SW 1271 (cell line): Measurements from ENCODE around the gene TMEM167A.
"Not testable (repeated sequence)": the region's sequence is repeated elsewhere in the genome, so short reads cannot be mapped to it uniquely, and the experiment has no call there.

Source experiments
- DNase-seq, 2 experiments: peaks; one replicate each; lab custom pipeline; 2025; lab: John Stamatoyannopoulos, UW

The TMEM167A gene

DNA sequence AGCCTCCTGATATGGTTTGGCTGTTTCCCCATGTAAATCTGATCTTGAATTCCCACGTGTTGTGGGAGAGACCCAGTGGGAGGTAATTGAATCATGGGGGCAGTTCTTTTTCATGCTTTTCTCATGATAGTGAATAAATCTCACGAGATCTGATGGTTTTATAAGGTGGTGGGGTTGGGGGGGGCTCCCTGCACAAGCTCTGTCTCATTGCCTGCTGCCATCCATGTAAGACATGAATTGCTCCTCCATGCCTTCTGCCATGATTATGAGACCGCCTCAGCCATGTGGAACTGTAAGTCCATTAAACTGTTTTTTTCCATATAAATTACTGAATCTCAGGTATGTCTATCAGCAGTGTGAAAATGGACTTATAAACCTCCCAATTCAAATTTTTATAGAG, 13.0 kb upstream of the TMEM167A start:
- DNase-seq: no peak

DNA sequence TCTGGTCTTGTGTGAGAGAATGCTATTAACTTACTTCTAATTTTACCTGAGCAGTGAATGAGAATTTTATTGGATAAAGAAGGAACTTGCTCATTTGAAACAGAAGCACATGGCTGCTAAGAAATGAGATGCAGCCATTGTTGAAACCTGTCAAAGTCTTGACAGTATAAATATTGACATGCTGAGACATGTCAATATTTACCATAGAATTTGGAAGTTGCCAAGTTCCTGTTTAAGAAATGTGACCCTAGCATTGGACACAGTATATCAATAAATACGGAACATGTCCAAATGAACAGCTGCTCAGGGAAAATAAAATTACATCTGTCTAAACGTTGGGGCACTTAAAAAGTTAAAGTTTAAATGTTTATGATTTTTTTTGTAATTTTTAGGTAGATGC, 7.9 kb upstream of the TMEM167A start:
- DNase-seq: no peak

DNA sequence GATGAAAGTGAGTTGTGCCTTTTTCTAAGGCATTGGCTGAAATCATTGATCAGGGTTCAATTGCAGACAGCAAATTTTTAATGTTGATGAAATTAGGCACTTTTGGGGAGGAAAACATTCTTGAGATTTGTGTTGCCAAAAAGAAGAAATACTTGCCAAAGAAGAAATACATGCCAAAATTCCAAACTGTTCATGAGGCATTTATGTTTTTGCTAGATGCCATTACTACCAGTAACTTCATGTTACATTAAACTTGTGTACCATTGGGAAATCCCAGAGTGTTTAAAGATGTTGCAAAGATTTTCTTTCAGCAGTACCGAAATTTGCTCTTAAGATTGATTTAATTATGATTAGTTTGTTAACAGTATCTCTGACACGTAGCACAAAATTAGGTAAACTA, 7.1 kb upstream of the TMEM167A start:
- DNase-seq: no peak

DNA sequence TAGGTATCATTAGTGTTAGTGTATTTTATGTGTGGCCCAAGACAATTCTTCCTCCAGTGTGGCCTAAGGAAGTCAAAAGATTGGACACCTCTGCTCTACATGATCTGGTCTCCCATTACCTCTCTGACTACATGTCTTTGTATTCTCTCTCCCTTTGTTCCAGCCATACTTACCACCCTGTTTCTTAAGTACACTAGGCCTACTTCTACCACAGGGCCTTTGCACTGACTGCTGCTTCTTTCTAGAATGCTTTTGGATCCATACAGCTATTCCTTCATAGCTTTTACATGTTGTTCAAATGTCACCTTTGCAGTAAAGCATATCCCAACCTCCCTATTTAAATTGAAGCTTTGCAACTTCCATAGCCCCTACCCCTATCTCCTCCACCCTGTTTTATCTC, 5.6 kb upstream of the TMEM167A start:
- DNase-seq: no peak

DNA sequence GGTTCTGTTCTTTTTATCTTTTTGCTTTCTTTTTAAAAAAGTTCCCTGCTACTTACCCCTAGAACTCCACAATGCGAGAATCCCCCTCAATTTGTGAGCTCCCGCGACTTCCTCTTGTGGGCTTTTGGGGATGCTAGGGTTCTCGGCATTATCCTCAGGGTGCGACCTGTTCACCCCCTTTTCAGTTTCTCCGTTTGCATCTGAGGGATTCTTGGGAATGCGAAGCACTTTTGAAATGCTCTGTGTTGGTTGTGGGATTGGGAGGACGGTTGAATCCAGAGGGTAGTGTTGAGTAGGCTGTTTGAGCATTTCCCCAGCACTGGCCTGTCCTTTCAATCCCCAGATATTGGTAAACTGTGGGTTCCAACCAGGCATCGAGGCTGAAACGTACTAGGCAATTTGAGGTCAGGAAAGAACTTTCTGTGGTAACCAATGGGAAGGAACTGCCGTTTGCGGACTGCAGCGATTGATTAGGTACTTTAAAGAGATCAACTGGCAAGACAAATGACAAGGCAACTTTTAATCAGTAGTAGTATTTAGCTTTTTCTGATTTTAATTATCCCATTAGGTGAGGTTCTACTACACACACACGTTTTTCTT, 568 bp upstream of the TMEM167A start:
- peak in 1 of 2 experiments; percentile 46 for DNase-seq

DNA sequence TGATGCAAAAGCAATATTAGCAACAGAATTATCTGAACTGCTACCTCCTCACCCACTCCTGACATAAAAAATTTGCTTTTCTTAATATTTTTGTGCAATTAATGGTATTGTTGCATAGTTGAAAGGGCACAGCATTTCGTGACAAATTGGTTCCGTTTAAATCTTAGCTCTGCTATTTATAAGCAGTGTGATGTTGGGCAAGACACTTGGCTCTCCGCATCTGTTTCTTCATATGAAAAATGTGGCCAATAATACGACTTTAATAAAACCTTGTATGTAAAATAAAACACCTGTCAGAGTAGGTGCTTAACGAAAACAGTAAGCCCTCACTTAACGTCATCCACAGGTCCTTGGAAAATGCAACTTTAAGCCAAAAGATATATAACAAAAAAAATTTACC, 4.2 kb downstream of the TMEM167A start:
- DNase-seq: no peak

DNA sequence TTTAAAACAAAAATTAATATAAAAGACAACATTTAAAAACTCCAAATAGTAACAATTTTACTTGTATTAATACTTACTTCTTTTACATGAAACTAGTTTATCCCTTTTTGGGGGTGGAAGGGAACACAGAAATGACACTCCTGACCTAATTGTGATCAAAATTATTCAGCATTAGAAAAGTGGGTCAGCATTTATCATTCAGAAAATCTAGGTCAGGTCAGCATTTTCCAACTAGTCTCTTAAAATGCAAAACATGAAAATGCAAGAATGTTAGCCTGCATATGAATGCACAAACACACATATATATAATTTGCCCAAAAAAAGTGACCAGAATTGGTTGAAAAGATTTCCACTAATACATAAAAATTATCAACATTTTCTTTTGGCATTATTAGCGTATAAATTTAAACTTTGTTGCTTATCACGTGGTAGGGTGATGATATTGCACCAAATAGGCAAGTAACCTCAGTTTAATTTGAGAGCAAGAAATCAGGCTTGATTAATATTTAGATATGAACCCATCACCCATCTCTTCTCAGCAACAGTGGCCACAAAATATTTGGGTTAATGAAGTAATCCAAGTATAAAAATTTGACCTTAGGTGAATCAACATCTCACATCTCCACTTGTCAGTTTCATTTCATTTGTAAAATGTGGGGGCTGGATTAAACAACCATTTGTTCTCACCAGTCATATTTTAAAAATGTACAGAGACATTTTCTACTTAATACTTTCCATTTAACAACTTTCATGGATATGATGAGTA, 5.7 kb downstream of the TMEM167A start:
- DNase-seq: no peak

DNA sequence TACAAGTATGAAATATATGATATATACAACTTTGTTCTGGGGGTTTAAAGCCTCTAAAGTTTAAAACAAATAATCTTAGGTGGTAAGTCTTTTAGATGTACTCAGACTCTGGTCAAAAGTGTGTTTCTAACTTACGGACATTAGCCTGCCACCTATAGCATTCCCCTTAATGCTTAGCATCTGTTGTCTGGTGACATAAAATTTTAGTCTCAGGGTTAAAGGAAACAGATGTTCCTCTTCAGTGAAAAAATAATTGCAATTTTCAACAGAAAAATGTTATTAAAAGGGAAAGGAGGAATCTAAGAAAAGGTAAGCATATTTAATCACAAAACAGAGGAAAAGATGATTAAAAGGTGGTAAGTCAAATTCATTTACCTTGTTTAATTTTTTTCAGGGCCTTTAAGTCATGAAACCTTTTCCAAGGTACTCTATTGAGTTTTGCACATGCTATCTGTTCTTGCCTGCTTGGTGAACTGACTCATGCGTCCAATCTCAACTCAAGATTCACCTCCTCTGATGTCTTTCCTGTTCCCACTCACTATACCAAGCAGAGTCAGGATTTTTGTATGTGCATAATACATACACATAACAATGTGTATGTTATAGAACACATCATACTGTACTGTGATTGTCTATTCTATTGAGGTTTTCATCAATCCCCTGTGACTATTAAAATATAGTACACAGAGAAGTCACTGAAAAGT, 7.9 kb downstream of the TMEM167A start:
- DNase-seq: no peak

DNA sequence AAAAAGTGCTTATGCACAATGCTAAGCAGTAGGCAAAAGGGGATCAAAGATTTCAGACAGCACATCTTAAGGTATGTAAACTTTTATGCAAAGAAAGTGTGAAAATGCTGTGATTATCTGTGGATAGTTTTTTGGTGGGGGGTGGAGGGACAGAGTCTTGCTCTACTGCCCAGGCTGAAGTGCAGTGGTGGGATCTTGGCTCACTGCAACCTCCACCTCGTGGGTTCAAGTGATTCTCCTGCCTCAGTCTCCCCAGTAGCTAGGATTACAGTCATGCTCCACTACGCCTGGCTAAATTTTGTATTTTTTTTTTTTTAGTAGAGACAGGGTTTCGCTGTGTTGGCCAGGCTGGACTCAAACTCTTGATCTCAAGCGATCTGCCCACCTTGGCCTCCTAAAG, 9.8 kb downstream of the TMEM167A start:
- DNase-seq: not testable (repeated sequence)

DNA sequence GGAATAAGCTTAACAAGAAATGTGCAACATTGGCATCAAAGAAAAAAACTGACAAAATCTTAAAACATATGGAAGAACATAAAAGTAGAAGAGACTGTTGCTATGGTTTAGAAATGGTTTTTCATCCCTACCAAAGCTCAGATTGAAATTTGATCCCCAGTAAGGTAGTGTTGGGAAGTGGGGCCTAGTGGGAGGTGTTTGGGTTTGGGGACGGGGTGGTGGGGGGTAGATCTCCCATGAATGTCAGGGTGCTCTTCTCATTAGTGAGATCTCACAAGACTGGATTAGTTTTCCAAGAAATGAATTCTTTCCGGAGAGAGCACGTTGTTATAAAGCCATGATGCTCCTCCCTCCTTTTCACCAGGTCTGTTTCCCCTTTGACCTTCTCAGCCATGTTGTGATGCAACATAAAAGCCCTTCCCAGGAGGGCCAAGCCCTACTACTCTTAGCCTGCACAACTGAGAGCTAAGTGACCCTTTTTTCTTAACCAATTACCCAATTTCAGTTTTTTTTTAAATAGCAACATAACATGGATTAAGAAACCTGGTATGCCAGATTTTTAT, 10.6 kb downstream of the TMEM167A start:
- DNase-seq: no peak

DNA sequence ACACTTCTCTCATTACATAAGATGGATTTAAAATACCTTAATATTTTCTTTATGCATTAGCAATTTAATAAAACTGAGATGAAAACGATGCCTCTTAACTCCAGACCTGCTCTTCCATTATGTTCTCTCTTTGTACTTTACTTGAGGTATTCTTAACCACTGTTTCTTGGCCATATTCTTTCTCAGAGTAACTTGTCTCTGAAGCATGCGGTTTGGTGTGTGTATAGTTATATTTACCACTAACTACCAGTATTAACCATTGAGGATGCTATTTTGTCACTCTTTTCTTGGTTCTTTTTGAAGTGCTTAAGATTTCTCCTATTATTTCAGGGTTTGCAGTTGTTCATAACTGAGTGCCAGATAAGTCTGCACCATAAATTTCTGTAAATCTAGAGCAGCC, 17.9 kb downstream of the TMEM167A start:
- DNase-seq: no peak

DNA sequence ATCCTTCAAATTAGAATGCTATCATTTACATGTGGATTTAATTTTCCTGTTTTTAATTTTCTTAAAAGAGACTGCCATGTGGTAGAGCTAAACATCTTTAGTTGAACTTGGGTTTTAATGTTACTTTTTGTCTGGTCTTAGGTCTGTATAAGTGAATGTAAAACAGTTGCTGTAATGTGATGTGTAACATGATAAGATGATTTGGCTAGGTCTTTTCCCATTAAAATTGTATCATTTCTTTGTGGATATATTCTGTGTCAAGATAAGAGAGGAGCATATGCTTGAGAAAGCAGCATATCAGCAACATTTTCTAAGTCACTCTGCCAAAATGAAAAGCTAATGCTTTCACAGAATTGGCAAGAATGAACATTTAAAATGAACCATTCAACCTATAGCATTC, 18.5 kb downstream of the TMEM167A start:
- DNase-seq: no peak

DNA sequence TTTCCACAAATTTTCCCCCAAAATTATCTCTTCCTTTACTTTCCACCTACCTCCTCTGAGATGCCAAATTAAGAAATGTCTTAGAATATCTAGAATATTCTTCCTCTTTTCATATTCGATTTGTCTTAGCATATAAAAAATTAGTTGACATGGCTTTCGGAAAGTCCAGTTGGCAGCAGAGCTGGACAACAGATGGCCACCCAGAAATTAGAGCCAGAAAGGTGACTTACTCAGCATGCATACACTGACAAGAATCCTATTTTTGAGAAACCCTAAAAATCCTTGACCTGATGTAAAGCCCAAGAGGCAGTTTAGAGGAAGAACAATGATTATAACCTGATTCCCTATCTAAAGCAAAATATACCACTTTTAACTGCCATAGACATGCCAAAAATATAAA, 22.0 kb downstream of the TMEM167A start:
- no peak for DNase-seq

DNA sequence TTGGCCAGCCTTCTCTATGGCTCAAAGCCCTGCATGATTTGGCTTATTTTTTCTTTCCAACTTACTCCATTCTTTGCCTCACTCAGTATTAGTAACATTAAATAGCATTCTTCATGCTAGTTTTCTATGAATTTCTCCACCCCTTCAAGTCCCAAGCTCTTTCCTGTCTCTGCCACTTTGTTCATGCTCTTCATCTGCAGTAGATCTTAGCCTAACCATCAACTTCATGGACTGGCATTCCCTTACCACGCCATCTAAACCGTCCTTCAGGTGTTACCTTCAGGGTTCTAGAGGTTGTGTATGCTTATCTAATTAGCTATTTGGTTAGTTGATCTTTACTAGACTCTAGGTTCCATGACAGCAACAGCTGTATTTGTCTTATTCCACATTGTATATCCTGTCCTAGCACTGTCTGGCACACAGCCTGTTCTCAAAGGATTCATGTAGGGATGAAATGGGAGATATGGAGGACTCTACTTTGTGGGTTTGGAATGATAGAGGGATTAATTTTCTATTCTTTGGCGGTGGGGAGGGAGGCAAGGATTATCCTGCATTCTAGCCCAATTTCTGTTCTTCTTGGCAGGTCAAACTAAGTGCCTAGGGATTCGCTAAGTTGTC, 26.4 kb downstream of the TMEM167A start:
- DNase-seq: no peak

DNA sequence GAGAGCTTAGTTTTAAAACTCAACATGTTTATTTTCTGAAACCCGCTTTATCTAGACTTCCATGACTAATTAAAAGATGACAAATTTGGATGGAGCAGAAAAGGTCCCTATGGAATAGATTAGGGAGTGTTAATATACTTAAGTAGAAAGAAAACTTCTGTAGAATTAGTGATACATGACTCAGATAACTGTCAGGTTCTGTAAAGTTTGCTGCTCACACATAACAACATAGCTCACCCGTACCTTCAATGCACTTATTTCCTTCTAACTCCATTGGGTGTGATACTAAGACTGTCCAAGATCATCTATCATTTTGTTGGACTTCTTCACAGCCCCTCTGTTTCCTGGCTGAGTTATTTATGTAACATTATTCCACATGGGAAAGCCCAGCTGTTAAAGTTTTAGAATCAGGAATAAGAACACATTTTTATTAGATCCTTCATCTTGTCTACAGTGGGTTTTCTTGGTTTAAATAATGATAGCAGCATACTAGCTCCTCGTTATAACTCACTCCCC, 27.8 kb downstream of the TMEM167A start:
- no peak for DNase-seq

DNA sequence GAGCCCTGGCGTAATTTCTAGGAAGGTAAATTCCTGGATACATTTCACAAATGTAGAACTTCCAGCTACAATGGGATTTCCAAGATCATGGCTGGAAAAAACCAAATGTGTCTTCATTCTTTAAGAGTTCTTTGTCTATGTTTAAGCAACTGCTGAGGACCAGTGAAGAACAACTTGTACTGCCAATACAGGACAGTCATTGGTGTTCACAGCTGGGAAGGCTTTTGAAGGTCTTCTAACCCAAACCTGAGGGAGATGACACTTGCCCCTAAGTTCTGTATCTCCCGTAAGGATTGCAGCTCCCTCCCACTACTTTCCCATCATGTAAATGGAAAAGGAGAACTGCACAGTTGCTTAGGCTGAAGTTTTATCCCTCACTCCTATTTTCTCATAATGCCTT, 28.4 kb downstream of the TMEM167A start:
- DNase-seq: no peak

DNA sequence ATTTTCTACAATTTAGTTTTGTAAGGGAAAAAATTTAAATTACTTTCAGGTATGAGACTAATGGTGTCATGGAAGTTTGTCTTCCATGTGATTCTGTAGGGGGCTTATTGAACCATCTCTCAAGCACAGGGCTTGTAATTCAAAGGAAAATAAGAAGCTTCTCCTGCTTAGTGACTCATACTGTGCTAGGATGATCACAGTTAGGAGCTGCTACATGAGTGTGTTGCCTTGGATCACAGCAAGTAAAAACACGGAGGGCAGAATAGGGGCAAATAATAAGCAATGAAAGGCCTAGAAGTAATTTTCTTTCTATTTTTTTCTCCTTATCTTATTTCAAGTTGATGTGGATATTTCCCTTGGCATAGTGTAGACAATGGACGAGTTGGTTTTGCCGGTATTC, 28.9 kb downstream of the TMEM167A start:
- DNase-seq: no peak

DNA sequence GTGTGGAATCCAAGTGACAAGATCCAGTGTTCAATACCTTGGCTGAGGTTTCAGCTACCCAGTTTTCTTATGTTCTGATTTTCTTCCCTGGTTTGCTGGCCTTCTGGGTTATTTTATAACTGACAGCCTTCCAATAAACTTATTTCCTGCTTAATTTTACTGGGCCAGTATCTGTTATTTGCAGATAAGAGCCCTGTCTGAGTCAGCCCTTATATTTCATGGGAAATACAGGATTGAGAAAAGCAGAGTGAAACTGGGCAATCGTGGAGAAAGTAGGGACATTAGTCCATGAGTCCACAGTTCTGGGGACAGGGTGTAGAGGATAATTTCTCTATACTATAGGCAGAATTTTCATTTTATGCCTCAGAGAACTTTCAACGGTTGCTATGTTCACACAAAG, 32.3 kb downstream of the TMEM167A start:
- DNase-seq: no peak

DNA sequence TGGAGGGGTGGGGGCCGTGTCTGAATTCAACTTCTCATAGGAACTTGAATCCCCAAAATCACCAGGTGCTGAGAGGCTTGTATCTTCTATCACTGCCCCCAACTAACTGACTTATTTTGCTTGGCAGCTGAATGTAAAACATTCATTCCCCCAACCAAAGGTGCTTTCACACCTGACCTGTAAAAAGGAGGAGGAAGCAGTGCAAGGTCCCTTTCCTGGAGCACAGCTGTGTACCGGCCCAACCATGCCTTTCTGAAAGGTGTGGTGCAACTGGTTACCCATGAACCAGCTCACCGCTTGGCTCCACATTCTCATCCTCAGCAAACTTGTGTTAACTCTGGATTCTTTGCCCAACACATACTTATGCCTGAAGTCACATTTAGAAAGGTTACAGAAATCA, 34.7 kb downstream of the TMEM167A start:
- no peak for DNase-seq

DNA sequence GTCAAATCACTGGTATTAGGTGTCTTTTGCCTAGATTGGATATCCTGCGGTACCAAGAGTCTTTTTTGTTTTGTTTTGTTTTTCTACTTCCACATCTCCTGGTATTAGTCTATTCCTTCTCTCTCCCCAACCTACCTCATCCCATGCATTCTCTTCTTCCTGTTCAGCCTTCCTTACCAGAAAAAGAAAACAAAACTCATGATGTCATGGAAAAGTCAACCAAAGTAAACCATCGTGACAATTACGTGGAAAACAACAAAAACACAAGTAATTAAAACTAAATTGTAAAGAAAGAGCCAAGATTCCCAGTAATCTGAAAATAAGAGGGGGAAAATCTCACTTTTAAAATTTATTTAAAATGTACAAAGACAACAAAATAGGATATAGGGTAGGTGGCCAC, 38.3 kb downstream of the TMEM167A start:
- DNase-seq: no peak

DNA sequence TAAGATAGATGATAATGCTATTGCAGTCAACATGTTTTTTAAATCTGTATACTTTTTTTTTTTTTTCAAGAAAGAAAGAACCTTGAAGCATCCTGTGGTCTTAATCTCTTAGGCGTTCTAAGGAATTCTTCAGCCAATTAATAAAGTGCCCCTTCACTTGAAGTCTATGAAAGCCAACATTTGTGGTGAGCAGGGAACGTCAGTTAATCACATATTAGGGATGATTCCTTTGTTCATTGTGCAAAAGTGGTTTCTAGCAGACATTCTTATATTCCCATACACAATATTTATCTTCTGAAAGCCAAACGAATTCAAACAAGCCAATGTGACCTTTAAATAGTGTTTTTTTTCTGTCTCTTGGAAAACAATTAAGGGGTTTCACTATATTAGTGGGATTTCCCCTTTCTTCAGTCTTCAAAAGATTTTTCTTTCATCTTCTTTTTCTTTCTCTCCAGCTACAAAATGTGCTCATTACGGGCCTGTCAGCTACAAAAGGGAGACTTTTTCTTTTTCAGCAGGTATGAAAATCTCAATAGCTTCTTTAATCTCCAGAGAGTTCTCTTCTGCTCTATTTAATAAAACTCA, 40.1 kb downstream of the TMEM167A start:
- DNase-seq: no peak
